GM19372 (cell line): ENCODE results near the gene AOAH.

Experiments used
- ATAC-seq: cut with Tn5 transposase; IDR thresholded peaks from one replicate; pipeline ENCODE4 v1.9.1; 2021; ENCODE audit warnings: mild to moderate bottlenecking, low read depth, moderate library complexity; ENCODE audit not compliant: unreplicated experiment

AOAH gene

DNA sequence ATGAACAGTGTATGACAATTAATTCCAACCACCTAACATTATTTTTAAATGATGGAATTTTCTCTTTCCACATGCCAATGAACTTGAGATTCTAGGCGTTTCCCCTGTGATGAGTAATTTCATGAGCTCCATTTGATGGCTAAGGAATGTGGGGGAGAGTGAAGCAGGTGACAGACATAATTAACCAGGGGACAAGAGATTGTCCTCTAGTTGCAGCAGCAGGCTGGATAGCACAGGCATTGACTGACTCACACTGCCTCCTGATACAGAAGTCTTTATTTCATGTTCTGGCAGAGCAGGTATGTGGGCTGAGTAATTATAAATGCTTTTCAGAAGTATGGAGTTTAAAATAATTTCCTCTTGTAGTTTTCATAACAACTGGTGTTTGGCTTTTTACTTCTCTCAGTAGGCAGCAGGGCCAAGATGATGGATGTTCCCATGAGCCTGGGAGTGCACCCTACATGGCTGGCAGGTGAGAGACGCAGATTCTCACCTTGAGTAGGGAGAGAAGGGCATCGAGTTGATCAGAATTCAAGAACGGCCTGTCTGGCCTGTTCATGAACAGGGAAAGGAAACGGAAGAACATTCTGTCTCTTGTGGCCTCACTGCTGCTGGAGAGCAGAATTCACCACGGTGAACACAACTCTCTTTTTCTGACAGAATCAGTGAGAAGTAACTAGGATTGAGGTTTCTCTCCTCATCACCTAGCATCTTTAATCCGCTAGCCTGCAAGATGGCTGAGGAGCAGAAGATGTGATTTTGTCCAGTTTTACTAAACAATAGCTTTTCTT, 118.8 kb downstream of the AOAH start:
- ATAC-seq: no peak

GRCh38 chr7:36604806-36605205, 119.5 kb downstream of the AOAH start:
- ATAC-seq: no peak

- no peak for ATAC-seq
Measured at GRCh38 chr7:36602934-36603887, 121.1 kb downstream of the AOAH start.

GRCh38 chr7:36602511-36602910, 121.8 kb downstream of the AOAH start:
- ATAC-seq: no peak

- no peak for ATAC-seq
Measured at GRCh38 chr7:36601601-36602000, 122.7 kb downstream of the AOAH start.

DNA sequence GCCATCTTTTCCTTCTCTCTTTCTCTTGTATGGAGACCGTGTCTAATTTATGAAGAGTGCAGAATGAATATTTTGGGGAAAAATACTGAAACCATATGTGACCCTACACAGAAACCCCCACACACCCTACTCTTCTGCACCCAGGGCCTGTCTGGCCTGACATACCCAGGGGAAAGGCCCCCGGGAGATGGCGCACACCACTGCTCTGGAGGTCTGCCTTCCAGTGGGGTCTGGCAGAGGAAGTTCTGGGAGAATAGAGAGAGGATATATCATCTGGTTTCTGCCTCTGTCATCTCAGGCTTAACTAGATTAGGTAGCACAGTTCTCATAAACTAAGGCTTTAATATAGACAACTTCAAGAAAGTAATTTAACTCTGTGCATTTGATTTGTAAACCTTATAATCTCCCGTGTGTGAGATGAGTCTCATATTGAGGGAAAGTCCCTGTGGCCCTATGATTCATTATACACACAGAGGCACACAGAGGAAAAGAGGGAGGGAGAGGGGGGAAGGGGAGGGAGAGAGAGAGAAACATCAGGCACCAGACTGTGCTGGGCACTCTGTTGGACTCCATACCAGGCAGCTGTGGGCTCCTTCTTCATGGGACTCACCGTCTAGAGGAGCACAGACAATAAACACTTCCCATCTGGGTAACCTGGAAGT, 123.3 kb downstream of the AOAH start:
- no peak for ATAC-seq

DNA sequence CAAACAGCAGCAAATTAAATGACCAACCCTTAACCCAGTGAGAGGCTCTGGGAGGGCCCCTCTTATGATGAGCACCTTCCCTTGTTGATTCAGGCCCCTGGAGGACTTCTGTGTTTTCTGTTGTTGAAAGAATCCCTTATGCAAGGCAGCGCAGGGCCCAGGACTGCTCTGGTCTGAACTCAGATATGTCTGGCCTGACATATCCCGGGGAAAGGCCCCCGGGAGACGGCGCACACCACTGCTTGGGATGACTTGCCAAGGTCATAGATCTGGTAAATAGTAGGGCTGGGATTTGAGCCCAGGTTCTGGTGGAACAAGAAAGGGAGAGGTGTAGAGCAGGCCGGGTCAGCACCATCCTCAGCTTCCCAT, 124.0 kb downstream of the AOAH start:
- no peak for ATAC-seq

- ATAC-seq: no peak
Measured at GRCh38 chr7:36599645-36600313, 124.5 kb downstream of the AOAH start.

GRCh38 chr7:36598054-36598674, 126.1 kb downstream of the AOAH start:
- ATAC-seq: no peak

DNA sequence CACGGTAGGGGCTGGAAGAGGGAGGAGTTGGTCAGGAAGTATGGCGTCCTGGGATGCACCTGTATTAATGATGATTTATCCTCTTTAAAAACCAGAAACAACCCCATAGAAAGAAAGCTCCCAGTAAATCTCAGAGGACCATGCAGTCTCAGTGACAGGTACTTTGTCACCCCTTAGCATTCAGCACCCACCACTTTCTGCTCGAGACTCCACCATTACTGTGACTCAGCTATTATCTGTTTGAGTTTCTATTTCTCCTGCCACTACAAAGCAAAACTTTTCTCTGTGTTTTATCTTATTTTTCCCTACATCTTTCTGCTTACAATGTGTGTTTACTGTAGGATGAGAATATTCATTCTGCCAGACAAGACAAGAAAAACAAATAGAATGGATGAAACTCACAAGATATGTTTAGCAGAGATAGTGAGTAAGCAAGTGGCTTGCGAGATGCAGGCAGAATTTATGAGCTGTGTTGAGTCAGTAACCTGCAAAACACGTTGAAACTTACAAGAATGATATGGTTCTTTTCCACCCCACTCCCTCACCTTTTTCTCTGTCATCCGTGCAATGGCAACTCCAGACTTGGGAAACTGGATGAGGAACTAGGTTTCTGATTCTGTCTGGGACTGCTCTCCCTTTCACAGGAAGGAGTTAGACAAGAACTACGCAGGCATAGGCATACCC, 127.1 kb downstream of the AOAH start:
- no peak for ATAC-seq

GRCh38 chr7:36594445-36594844, 129.8 kb downstream of the AOAH start:
- no peak for ATAC-seq

DNA sequence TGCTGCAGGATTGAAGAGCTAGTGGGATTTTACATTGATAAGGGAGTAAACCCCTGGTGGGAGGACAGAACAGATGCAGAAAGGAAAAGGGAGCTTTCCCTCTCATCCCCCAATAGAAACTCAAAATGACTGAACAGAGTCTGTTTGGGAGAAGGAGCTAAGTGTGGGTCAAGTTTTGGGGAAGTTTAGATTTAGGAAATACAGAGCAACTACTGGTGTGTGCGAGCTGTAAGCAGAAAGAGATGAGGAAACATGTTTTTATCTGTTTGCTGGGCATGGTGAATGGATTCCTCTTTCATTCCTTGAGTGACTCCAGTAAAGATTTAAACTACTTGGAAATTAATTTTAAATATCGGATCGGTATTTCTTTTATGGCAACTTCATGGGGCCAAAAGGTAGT, 132.7 kb downstream of the AOAH start:
- no peak for ATAC-seq

- no peak for ATAC-seq
Measured at GRCh38 chr7:36589391-36589790, 134.9 kb downstream of the AOAH start.

DNA sequence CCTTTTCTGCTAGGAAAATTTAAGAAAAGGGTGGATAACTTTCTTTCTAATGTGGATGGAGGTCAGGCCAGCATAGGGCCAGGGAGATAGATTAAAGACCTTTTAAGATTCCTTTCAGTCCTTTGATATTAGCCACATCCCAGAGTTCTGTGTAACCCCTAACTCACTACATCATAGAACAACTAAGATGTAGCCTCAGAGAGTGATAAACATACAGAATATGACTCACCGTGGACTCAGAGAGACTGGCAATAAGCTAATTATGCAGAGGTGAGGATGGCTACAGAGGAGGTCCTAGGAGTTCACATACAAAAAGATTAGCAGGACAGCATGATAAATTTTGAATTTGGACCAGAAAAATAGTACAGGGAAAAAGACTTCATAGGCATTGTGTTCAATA, 141.0 kb downstream of the AOAH start:
- no peak for ATAC-seq

DNA sequence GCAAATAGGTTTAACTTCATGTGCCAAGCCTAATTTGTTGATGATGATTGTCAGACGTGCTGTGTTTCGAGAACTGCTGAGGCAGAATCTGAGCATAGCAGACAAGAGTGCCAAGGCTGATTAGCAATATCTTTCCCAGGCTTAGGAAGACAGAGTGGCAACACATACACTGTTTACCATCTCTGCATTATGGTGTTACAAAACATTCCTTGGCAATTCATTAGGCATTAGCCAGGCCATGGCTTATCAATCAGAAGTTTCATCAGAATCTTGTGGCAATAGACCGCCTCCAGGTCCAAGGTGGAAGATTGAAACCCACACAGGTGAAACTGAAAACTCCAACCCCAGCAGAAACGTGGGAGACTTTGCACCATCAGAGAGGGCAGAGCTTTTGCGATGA, 148.5 kb downstream of the AOAH start:
- no peak for ATAC-seq

DNA sequence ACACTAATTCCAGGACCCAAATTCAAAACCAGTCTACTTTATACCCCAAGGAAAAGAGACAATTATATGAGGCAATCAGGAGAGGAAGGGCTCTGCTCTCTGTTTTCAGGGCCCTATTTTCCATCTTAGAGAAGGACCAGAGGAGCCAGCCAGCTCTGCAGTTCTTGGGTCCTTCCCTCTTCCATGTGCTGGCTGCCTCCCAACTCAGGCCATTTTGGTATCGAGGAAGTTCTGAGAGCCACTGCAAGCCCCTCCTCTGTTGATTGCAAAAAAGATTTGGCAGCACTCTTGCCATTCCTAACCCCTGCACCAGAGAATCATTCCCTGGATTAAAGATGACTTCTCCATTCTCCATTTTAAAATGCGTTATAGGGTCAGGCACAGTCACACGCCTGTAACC, 151.2 kb downstream of the AOAH start:
- ATAC-seq: no peak

DNA sequence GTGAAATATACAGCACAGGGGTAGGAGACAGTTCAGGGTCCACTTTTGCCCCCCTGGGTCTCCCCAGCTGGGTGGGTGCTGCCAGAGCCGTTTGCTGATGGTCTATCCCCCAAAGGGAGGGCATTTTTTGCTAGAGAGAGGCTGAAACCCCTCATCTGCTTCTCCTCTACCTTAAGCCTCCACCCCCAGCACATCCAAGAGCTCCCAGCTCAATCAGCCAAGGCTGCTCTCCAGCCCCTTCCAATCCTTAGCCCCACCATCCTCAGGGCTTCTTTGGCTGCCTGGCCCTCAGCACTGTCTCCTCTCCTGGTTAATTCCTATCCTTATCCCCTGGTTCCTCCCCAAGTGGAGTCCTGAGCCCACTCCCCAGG, 153.1 kb downstream of the AOAH start:
- no peak for ATAC-seq

- no peak for ATAC-seq
Measured at GRCh38 chr7:36570528-36571189, 153.6 kb downstream of the AOAH start.

DNA sequence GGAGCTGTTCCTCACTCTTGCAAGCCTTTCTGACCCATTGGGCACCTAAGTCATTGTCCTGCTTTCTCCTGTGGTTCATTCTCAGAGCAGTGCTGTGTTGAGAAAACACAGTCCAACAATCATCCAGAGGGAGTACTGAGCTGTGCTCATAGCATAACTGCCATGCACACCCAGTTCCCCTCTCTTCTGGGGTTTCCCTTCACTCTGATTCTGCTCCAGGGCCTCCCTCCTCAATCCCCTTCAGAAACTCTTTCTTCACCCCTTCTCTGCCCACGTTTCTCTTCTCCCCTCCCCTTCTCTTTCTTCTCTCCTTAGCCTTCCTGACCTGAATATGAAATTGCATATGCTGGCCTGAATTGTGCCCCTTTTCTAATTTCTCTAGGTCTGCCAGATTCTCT, 155.8 kb downstream of the AOAH start:
- no peak for ATAC-seq
